ENCODE results near the gene CSNK2A1. TPM values are rescaled to one million over a fixed set of nuclear protein-coding genes. Genes with fewer than 3 reads are reported as not detected.

Gene CSNK2A1
- total and polyA plus RNA-seq, 2 of the 8 experiments (the other 6 are each of a cell fraction or from before 2014, with no cell fraction given): 117 to 260 TPM

- TF ChIP-seq CREB1 (IDR thresholded peaks at IDR 0.05): no peak
- TF ChIP-seq CTBP2 (IDR thresholded peaks at IDR 0.05; ENCODE audit: borderline replicate concordance, insufficient read depth, insufficient read length, low read length): no peak
- no peak for TF ChIP-seq POU5F1 (IDR thresholded peaks at IDR 0.05; ENCODE audit: low read depth, low read length)
- TF ChIP-seq NRF1 (IDR thresholded peaks at IDR 0.05; ENCODE audit: low read depth, low read length): no peak
- TF ChIP-seq BACH1 (IDR thresholded peaks at IDR 0.05; ENCODE audit: low read length): no peak
- TF ChIP-seq SIN3A (conservative IDR thresholded peaks at IDR 0.05 in 1 of 2, IDR thresholded peaks at IDR 0.05 in 1 of 2; ENCODE audit: low read depth in 1 of 2, low read length in 2 of 2): no peak
- no peak for TF ChIP-seq RXRA (IDR thresholded peaks at IDR 0.05; ENCODE audit: insufficient read depth, low read depth, low read length)
- no peak for TF ChIP-seq JUN (IDR thresholded peaks at IDR 0.05; ENCODE audit: low read depth, low read length)
- no peak for TF ChIP-seq HDAC2 (IDR thresholded peaks at IDR 0.05; ENCODE audit: borderline replicate concordance in 1 of 2, low read depth in 2 of 2, low read length in 2 of 2)
- no peak for TF ChIP-seq TBP (IDR thresholded peaks at IDR 0.05; ENCODE audit: low read depth, low read length)
Observed at GRCh38 chr20:584161-584970, 40.8 kb upstream of the CSNK2A1 start (continued).

Measured in H1 (cell line).